HG03378 (cell line): ENCODE results near the gene BLVRB.
A peak's percentile ranks its signal among the peaks of the same experiment; 100 is the strongest.
"Not testable (repeated sequence)": the region's sequence is repeated elsewhere in the genome, so short reads cannot be mapped to it uniquely, and the experiment has no call there.

Source experiments
- ATAC-seq: cut with Tn5 transposase; IDR thresholded peaks from one replicate; pipeline ENCODE4 v1.9.1; 2021; ENCODE audit warnings: mild to moderate bottlenecking, moderate library complexity; ENCODE audit not compliant: unreplicated experiment

Gene BLVRB

GRCh38 chr19:40453151-40453735 is 12.3 kb downstream of the BLVRB start:
- ATAC-seq: no peak

GRCh38 chr19:40452016-40452415 is 13.5 kb downstream of the BLVRB start:
- no peak for ATAC-seq

- ATAC-seq: no peak
Observed at GRCh38 chr19:40450664-40451063, 14.9 kb downstream of the BLVRB start.

- no peak for ATAC-seq
Observed at GRCh38 chr19:40449506-40449905, 16.0 kb downstream of the BLVRB start.

GRCh38 chr19:40446263-40446784 is 19.2 kb downstream of the BLVRB start:
- no peak for ATAC-seq

GRCh38 chr19:40445780-40446262 is 19.7 kb downstream of the BLVRB start:
- ATAC-seq: no peak

GRCh38 chr19:40444825-40445312 is 20.7 kb downstream of the BLVRB start:
- ATAC-seq: no peak

- ATAC-seq: peak; percentile 53
Observed at GRCh38 chr19:40444000-40444824, 21.3 kb downstream of the BLVRB start, which contains the start of gene SERTAD3. Gene SERTAD3, minus strand, starts transcription at chr19:40444335. Its CDS starts 2,255 bp downstream, at chr19:40442080.

- peak; percentile 76 for ATAC-seq
Observed at GRCh38 chr19:40443131-40443999, 22.2 kb downstream of the BLVRB start.

- ATAC-seq: no peak
Observed at GRCh38 chr19:40442328-40443130, 23.0 kb downstream of the BLVRB start.

- no peak for ATAC-seq
Observed at GRCh38 chr19:40441719-40442253, 23.8 kb downstream of the BLVRB start.

- ATAC-seq: no peak
Observed at GRCh38 chr19:40438284-40438683, 27.3 kb downstream of the BLVRB start.

- no peak for ATAC-seq
Observed at GRCh38 chr19:40433391-40434216, 31.9 kb downstream of the BLVRB start.

GRCh38 chr19:40432760-40433159 is 32.8 kb downstream of the BLVRB start:
- ATAC-seq: not testable (repeated sequence)

- ATAC-seq: no peak
Observed at GRCh38 chr19:40431698-40432097, 33.8 kb downstream of the BLVRB start.

GRCh38 chr19:40430242-40430641 is 35.3 kb downstream of the BLVRB start:
- not testable (repeated sequence) for ATAC-seq

- ATAC-seq: not testable (repeated sequence)
Observed at GRCh38 chr19:40428197-40428596, 37.3 kb downstream of the BLVRB start.

GRCh38 chr19:40425450-40426287 is 39.9 kb downstream of the BLVRB start, which contains the start of gene SERTAD1:
Gene SERTAD1, minus strand, starts transcription at chr19:40425992. Its CDS starts 2,446 bp downstream, at chr19:40423546.
- peak; percentile 65 for ATAC-seq
